ENCODE data around the gene SULT1B1.

The SULT1B1 gene

DNA sequence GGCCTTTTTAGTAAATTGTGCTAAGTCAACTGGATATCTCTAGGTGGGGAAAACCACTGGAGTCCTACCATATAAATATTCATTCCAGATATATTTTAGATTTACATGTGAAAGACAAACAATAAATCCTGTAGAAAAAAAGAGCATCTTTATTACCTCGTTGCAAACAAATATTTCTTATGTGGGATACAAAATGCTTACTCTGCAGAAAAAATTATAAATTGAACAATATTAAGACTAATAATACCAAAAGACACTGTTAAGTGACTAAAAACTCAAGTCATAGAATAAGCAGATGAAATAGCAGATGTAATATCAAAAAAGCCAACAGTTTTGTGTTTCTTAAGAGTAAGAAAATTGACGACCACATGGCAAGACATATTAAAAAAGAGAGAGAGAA lies 43.8 kb downstream of the SULT1B1 start:
- no peaks in the 10 kb centered on the region for H3K4me1 ChIP-seq (ENCODE audit: control insufficient read depth, insufficient read depth, low read length)
- H3K9me3 ChIP-seq (ENCODE audit: control insufficient read depth, low read length) = no peaks in the 10 kb centered on the region
- no peaks in the 10 kb centered on the region for H3K27me3 ChIP-seq (ENCODE audit: control insufficient read depth, insufficient read depth, low read length)
- H3K36me3 ChIP-seq (ENCODE audit: control insufficient read depth, insufficient read depth, low read length) = no peaks in the 10 kb centered on the region
- no peak overlapping the region for H3K4me3 ChIP-seq (ENCODE audit: low read length)
- no peak overlapping the region for H3K9ac ChIP-seq (ENCODE audit: low read length)

DNA sequence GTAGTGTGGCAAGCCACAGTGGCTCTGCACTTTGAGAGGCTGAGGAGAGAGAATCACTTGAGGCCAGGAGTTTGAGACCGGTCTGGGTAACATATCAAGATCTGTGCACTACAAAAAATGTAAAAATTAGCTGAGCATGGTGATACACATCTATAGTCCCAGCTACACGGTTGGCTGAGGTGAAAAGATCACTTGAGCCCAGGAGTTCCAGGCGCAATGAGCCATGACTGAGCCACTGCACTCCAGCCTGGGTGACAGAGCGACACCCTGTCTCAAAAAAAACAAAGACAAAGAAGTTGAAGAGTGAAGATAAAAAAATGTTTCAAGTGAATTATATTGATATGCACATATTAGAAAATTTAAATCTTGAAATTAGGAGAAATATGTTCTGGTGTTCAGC lies 46.3 kb downstream of the SULT1B1 start:
- no peak overlapping the region for H3K9ac ChIP-seq (ENCODE audit: low read length)

DNA sequence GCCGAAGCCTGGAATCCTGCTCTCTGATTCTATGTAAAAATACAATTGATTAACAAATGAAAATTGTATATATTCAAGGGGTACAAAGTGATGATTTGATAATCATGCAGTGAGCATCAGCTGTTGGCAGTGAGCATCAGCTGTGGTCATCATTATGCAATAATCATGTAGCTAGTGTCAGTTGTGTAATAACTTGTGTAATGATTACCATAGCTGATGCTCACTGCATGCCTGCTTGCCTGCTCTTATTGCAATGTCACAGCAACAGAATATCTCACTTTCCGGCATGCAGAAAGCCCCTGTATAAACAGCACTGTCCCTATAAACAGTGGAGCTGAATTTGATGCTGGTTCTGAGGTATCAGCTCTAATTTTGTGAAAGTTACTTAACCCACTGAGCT lies 46.8 kb downstream of the SULT1B1 start:
- no peaks in the 10 kb centered on the region for H3K27me3 ChIP-seq (ENCODE audit: control insufficient read depth, insufficient read depth, low read length)
- no peaks in the 10 kb centered on the region for H3K9me3 ChIP-seq (ENCODE audit: control insufficient read depth, low read length)
- H3K9ac ChIP-seq (ENCODE audit: low read length) = no peak overlapping the region
- no peak overlapping the region for H3K4me3 ChIP-seq (ENCODE audit: low read length)
- H3K36me3 ChIP-seq (ENCODE audit: control insufficient read depth, insufficient read depth, low read length) = no peaks in the 10 kb centered on the region
- H3K4me1 ChIP-seq (ENCODE audit: control insufficient read depth, insufficient read depth, low read length) = no peaks in the 10 kb centered on the region

More for the DNA sequence above, 46.3 kb downstream of the SULT1B1 start:
- Histone ChIP-seq H3K36me3 (ENCODE audit: control insufficient read depth, insufficient read depth, low read length) (no peaks in the 10 kb centered on the region), H3K9me3 (ENCODE audit: control insufficient read depth, low read length) (no peaks in the 10 kb centered on the region), H3K27me3 (ENCODE audit: control insufficient read depth, insufficient read depth, low read length) (no peaks in the 10 kb centered on the region), H3K4me1 (ENCODE audit: control insufficient read depth, insufficient read depth, low read length) (no peaks in the 10 kb centered on the region), H3K4me3 (ENCODE audit: low read length) (no peak overlapping the region)

DNA sequence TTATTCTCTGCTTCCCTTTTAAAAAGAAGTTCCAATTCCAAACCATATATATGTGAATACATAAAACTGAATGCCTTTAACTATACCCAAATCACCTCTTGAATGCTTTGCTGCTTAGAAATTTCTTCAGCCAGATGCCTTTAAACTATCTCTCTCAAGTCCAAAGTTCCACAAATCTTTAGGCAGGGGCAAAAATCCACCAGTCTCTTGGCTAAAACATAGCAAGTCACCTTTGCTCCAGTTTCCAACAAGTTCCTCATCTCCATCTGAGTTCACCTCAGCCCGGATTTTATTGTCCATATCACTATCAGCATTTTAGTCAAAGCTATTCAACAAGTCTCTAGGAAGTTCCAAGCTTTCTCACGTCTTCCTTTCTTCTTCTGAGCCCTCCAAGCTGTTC lies 49.8 kb downstream of the SULT1B1 start:
- H3K27me3 ChIP-seq (ENCODE audit: control insufficient read depth, insufficient read depth, low read length) = no peaks in the 10 kb centered on the region
- no peaks in the 10 kb centered on the region for H3K36me3 ChIP-seq (ENCODE audit: control insufficient read depth, insufficient read depth, low read length)
- H3K9me3 ChIP-seq (ENCODE audit: control insufficient read depth, low read length) = no peaks in the 10 kb centered on the region
- H3K4me1 ChIP-seq (ENCODE audit: control insufficient read depth, insufficient read depth, low read length) = no peaks in the 10 kb centered on the region
- H3K9ac ChIP-seq (ENCODE audit: low read length) = no peak overlapping the region
- no peak overlapping the region for H3K4me3 ChIP-seq (ENCODE audit: low read length)

DNA sequence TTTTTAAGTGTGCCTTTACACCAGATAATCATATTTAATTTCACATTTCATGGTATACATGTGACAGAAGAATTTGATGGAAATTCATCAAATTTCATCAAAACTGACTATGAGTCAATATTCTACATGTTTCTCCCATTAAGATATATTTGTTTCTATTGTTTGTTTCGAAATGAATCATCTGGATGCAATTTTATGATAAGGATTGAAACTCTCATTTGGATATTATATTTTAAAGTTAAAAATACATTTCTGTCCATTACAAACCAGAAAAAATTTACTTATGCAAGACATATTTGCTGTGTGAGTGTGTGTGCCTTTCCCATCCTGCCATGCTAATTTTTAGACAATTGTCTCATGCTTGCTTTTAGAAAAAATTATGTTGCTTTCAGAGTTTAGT lies 52.2 kb downstream of the SULT1B1 start:
- Histone ChIP-seq H3K36me3 (ENCODE audit: control insufficient read depth, insufficient read depth, low read length) (no peaks in the 10 kb centered on the region), H3K9me3 (ENCODE audit: control insufficient read depth, low read length) (no peaks in the 10 kb centered on the region), H3K9ac (ENCODE audit: low read length) (no peak overlapping the region), H3K27me3 (ENCODE audit: control insufficient read depth, insufficient read depth, low read length) (no peaks in the 10 kb centered on the region), H3K4me1 (ENCODE audit: control insufficient read depth, insufficient read depth, low read length) (no peaks in the 10 kb centered on the region), H3K4me3 (ENCODE audit: low read length) (no peak overlapping the region)

DNA sequence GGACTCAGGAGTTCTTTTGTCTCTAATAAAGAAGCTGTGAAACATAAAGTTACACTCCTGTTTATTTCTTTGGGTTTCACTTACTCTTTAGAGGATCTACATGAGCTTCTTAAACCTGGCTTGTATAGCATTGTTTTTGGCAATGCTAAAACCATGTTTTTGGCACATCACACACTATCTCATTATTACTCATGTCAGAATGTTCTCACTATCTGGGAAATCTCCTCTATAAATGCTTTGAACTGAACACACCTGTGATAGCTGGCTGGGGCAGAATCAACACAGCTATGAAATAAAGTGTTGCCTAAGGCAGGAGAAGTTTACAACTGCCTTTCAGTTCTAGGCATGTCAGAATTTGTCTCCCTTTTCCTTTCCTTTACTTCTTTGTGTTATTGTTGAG lies 52.6 kb downstream of the SULT1B1 start:
- Histone ChIP-seq H3K27me3 (ENCODE audit: control insufficient read depth, insufficient read depth, low read length) (no peaks in the 10 kb centered on the region), H3K4me3 (ENCODE audit: low read length) (no peak overlapping the region), H3K9me3 (ENCODE audit: control insufficient read depth, low read length) (no peaks in the 10 kb centered on the region), H3K36me3 (ENCODE audit: control insufficient read depth, insufficient read depth, low read length) (no peaks in the 10 kb centered on the region), H3K9ac (ENCODE audit: low read length) (no peak overlapping the region), H3K4me1 (ENCODE audit: control insufficient read depth, insufficient read depth, low read length) (no peaks in the 10 kb centered on the region)

DNA sequence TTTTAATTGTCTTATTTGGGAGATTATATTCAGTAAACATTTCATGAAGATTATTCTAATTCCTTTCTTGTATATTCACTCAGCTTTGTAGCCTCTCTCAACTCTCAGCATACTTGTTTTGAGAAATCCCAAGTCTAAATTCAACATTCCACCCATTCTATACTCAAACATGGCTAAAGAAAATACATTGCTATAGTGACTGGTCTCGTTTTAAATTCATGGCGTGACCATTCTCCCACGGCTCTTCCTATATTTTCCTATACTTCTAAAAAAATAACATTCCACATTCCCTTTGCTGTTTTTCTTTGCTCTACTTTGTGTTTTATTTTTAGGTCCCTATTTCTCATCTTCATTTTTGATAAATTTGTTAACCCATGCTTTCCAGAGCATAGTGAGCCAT lies 58.2 kb downstream of the SULT1B1 start:
- Histone ChIP-seq H3K9ac (ENCODE audit: low read length) (no peak overlapping the region), H3K4me1 (ENCODE audit: control insufficient read depth, insufficient read depth, low read length) (no peaks in the 10 kb centered on the region), H3K9me3 (ENCODE audit: control insufficient read depth, low read length) (no peaks in the 10 kb centered on the region), H3K36me3 (ENCODE audit: control insufficient read depth, insufficient read depth, low read length) (no peaks in the 10 kb centered on the region), H3K4me3 (ENCODE audit: low read length) (no peak overlapping the region), H3K27me3 (ENCODE audit: control insufficient read depth, insufficient read depth, low read length) (no peaks in the 10 kb centered on the region)

DNA sequence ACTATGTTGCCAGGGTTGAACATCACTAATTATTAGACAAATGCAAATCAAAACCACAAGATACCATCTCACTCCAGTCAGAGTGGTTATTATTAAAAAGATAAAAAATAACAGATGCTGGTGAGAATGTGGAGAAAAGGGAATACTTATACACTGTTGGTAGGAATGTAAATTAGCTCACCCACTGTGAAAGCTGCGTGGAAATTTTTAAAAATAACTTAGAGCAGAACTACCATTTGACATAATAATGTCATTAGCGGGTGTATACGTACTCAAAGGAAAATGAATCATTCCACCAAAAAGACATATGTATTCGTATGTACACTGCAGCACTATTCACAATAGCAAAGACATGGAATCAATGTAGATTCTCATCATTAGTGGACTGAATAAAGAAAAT lies 58.7 kb downstream of the SULT1B1 start:
- Histone ChIP-seq H3K36me3 (ENCODE audit: control insufficient read depth, insufficient read depth, low read length) (no peaks in the 10 kb centered on the region), H3K4me3 (ENCODE audit: low read length) (no peak overlapping the region), H3K9ac (ENCODE audit: low read length) (no peak overlapping the region), H3K4me1 (ENCODE audit: control insufficient read depth, insufficient read depth, low read length) (no peaks in the 10 kb centered on the region), H3K27me3 (ENCODE audit: control insufficient read depth, insufficient read depth, low read length) (no peaks in the 10 kb centered on the region), H3K9me3 (ENCODE audit: control insufficient read depth, low read length) (no peaks in the 10 kb centered on the region)

DNA sequence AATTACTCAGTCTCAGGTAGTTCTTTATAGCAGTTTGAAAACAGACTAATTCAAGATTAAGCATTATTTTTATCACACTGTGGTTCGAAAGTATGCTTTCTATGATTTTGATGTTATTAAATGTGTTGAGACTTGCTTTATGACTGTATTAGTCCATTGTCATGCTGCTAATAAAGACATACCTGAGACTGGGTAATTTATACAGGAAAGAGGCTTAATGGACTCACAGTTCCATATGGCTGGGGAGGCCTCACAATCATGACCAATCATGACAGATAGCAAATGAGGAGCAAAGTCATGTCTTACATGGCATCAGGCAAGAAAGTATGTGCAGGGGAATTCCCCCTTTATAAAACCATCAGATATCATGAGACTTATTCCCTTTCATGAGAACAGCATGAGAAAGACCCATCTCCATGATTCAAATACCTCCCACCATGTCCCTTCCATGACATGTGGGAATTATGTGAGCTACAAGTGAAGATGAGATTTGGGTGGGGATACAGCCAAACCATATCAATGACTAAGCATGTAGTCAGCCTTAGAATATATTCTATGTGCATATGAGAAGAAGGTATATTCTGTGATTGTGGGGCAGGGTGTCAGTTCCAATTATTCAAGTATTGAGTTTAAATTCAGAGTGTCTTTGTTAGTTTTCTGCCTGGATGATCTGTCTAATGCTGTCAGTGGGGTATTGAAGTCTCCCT lies 62.7 kb downstream of the SULT1B1 start:
- Histone ChIP-seq H3K9me3 (ENCODE audit: control insufficient read depth, low read length) (no peaks in the 10 kb centered on the region), H3K9ac (ENCODE audit: low read length) (no peak overlapping the region), H3K4me1 (ENCODE audit: control insufficient read depth, insufficient read depth, low read length) (no peaks in the 10 kb centered on the region), H3K36me3 (ENCODE audit: control insufficient read depth, insufficient read depth, low read length) (no peaks in the 10 kb centered on the region), H3K4me3 (ENCODE audit: low read length) (no peak overlapping the region), H3K27me3 (ENCODE audit: control insufficient read depth, insufficient read depth, low read length) (no peaks in the 10 kb centered on the region)

DNA sequence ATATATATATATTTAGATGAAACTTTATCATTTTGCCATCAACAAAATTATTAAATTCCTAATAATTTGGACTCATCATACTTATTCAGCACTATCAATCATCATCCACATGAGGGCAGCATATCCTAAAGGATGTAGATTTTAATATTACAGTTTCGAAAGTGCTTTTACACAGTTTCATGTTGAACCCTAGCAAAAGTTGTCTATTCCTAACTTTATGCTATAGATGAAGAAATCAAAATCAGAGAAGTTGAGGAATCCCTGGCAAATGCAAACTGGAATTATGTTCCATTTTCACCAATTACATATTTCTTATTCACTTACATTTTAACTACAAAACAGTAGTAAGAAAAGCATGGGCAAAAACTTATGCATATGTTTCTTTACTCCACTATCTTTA lies 70.8 kb downstream of the SULT1B1 start:
- Histone ChIP-seq H3K27me3 (ENCODE audit: control insufficient read depth, insufficient read depth, low read length) (no peaks in the 10 kb centered on the region), H3K4me1 (ENCODE audit: control insufficient read depth, insufficient read depth, low read length) (no peaks in the 10 kb centered on the region), H3K4me3 (ENCODE audit: low read length) (no peak overlapping the region), H3K9ac (ENCODE audit: low read length) (no peak overlapping the region), H3K36me3 (ENCODE audit: control insufficient read depth, insufficient read depth, low read length) (no peaks in the 10 kb centered on the region), H3K9me3 (ENCODE audit: control insufficient read depth, low read length) (no peaks in the 10 kb centered on the region)

DNA sequence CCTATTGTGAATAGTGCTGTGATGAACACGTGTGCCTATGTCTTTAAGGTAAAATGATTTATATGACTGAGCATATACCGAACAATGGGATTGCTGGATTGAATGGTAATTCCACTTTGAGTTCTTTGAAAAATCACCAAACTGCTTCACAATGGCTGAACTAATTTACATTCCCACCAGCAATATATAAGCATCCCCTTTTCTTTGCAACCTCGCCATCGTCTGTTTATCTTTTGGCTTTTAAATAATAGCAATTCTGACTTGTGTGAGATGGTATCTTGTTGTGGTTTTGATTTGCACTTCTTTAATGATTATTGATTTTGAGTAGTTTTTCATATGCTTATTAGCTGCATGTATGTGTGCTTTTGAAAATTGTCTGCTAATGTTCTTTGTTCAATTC lies 75.6 kb downstream of the SULT1B1 start:
- no peaks in the 10 kb centered on the region for H3K4me1 ChIP-seq (ENCODE audit: control insufficient read depth, insufficient read depth, low read length)
- no peak overlapping the region for H3K4me3 ChIP-seq (ENCODE audit: low read length)
- H3K9ac ChIP-seq (ENCODE audit: low read length) = no peak overlapping the region
- no peaks in the 10 kb centered on the region for H3K27me3 ChIP-seq (ENCODE audit: control insufficient read depth, insufficient read depth, low read length)
- no peaks in the 10 kb centered on the region for H3K36me3 ChIP-seq (ENCODE audit: control insufficient read depth, insufficient read depth, low read length)
- no peaks in the 10 kb centered on the region for H3K9me3 ChIP-seq (ENCODE audit: control insufficient read depth, low read length)
